Choroid plexus epithelial cell (primary cell): Measurements from ENCODE around the gene CDK15.
A peak's percentile ranks its signal among the peaks of the same experiment; 100 is the strongest.
"Not testable (repeated sequence)": the region's sequence is repeated elsewhere in the genome, so short reads cannot be mapped to it uniquely, and the experiment has no call there.

Experiments
- DNase-seq: peaks from one replicate; pipeline ENCODE4 v3.0.0-alpha.2; 2010; ENCODE audit warnings: low read depth
- H3K4me3 ChIP-seq: 2 replicates; pipeline ENCODE4 v1.5.1; 2011; ENCODE audit warnings: low read depth, mild to moderate bottlenecking, control low read depth, low read length, moderate library complexity
- CTCF ChIP-seq: conservative IDR thresholded peaks from 2 replicates; pipeline ENCODE4 v1.5.1; 2011; ENCODE audit warnings: low read depth, mild to moderate bottlenecking, control low read depth, inconsistent platforms, low read length, moderate library complexity

The CDK15 gene

GRCh38 chr2:201796478-201796865 is 9.9 kb upstream of the CDK15 start:
- DNase-seq: no peak
- TF ChIP-seq CTCF: no peak
- H3K4me3 ChIP-seq: no peak overlapping the region

GRCh38 chr2:201797175-201797840 is 9.0 kb upstream of the CDK15 start:
- peak; percentile 42 for DNase-seq
- TF ChIP-seq CTCF: no peak
- no peak overlapping the region for H3K4me3 ChIP-seq

- TF ChIP-seq CTCF: no peak
- H3K4me3 ChIP-seq: no peak overlapping the region
- DNase-seq: peak; percentile 73
Observed at GRCh38 chr2:201798252-201798913, 8.0 kb upstream of the CDK15 start.

- not testable (repeated sequence) for H3K4me3 ChIP-seq
- TF ChIP-seq CTCF: peak; percentile 68
- DNase-seq: peak; percentile 81
Observed at GRCh38 chr2:201798914-201799285, 7.4 kb upstream of the CDK15 start.

- no peak overlapping the region for H3K4me3 ChIP-seq
- TF ChIP-seq CTCF: no peak
- peak; percentile 86 for DNase-seq
Observed at GRCh38 chr2:201807452-201807999, 1.2 kb downstream of the CDK15 start.

- no peak overlapping the region for H3K4me3 ChIP-seq
- no peak for TF ChIP-seq CTCF
- no peak for DNase-seq
Observed at GRCh38 chr2:201808027-201808426, 1.7 kb downstream of the CDK15 start.
